NCI-H524 treated with DMSO at 0.1 percent for 48 hours (cell line): ENCODE data around the gene RFESD.
"Not testable (repeated sequence)": the region's sequence is repeated elsewhere in the genome, so short reads cannot be mapped to it uniquely, and the experiment has no call there.

ENCODE experiments used
- DNase-seq: peaks from one replicate; lab custom pipeline; 2025; lab: John Stamatoyannopoulos, UW

Gene RFESD

DNA sequence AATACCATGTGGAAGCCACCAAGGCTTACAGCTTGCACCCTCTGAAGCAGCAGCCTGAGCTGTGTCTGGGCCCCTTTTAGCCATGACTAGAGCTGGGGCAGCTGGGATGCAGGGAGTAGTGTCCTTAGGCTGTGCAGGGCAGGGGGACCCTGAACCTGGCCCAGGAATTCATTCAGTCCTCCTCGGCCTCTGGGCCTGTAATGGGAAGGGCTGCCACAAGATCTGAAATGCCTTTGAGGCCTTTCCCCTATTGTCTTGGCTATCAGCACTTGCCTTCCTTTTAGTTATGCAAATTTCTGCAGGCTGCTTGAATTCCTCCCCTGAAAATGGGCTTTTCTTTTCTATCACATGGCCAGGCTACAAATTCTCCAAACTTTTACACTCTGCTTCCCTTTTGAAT is 17.6 kb upstream of the RFESD start:
- no peak for DNase-seq

DNA sequence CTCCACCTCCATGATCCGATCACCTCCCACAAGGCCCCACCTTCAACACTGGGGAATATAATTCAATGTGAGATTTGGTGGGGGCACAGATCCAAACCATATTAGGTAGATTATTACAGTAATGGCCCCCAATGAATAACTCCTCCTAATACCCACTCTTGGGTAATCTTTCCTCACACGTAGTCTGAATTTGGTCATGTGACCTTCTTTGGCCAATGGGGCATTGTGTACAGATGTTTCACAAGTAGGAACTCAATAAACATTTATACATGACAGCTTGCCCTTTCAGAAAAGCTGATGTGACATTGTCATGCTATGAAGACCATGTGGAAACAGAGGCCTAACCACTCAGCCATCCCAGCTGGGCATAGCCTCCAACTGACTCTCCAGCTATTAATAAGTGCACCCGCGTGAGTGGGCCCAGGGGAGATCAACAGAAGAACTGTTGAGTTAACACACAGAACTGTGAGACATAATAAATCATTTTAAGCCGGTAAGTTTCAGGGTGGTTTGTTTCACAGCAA is 16.1 kb upstream of the RFESD start:
- DNase-seq = no peak

DNA sequence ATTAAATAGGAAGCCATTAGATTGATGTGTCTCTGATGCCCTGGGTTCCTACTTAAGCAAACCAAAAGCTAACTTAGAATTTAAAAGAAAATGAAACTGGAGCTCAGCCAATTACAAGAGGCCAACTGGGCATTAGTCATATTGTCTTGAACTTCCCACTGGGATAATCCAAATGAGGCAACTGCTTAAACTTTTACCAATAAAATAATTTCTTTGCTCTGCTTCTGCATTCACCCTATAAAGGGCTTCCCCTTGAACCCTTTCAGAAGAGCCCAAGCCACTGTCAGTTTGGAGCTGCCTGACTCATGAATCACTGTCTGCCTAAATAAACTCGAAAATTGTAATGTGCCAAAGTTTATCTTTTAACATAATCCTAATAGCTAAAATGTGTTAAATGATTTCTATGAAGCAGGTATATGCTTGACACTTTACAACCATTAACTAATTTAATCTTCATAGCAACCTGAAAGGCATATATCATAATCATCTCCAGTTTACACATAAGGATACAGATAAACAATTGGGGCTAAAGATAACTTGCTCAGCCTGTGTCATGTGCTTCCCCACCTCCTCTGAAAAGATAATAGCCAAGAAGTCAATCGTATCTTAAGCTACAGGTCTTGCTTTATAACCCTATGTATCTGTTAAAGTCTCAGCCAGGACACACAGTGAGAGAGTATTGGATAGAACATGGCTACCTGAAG is 15.2 kb upstream of the RFESD start:
- no peak for DNase-seq

DNA sequence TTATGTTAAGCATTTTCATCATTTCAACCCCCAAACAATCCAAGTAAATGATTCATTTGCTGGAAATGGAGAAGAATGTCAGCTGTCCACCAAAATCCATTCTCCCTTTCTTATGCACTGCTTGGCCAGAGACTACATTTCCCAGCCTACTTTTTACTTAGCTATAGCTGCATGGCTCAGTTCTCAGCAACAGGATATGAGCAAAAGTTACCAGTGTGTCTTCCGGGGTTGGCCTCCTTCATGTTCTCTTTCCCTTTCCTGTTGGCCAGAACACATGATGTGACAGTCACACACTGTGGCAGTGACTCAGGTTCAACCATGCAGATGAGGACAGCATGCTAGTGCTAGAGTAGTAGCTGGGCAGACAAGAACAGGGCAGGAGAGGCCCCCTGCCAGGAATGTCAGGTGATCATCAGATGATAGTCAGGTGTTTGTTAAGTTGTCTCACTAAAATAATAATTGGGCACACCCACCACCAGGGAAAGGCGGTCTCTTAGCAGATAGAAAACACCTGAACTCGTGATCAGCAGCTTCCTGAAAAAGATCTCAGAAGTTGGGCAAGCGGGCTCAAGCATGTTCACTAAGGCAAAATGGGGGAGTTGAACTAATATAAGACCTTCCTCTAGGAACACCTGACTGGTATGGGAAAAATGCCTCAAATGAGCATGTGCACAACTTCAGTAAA is 14.4 kb upstream of the RFESD start:
- DNase-seq = no peak

DNA sequence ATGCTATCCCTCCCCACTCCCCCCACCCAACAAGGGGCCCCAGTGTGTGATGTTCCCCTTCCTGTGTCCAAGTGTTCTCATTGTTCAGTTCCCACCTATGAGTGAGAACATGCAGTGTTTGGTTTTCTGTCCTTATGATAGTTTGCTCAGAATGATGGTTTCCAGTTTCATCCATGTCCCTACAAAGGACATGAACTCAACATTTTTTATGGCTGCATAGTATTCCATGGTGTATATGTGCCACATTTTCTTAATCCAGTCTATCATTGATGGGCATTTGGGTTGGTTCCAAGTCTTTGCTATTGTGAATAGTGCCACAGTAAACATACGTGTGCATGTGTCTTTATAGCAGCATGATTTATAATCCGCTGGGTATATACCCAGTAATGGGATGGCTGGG is 13.6 kb upstream of the RFESD start:
- not testable (repeated sequence) for DNase-seq

DNA sequence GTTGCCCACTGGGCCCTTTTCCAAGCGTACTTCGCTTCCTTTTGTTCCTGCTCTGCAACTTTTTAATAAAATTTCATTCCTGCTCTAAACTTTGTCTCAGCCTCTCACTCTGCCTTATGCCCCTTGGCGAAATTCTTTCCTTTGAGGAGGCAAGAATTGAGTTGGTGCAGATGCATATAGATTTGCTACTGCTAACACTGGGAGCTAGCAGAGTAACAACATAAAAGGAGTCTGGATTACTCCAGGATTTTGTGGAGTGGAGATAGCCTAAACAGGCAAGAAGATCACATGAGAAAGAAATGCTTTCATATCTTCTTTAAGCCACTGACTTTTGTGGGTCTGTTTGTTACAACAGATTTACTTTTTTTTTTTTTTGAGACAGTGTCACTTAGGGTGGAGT is 12.9 kb upstream of the RFESD start:
- DNase-seq = no peak

DNA sequence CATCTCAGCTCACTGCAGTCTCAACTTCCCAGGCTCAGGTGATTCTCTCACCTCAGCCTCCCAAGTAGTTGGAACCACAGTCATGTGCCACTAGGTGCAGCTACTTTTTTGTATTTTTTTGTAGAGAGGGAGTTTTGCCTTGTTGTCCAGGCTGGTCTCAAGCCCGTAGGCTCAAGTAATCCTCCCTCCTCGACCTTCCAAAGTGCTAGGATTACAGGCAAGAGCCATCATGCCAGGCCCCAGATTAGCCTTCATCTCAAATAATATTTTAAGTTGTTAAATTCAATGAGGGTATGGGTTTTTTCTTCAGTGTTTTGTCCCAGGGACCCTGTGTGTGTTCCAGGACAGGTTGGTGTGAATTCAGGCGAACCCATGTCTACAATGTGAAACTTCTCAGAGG is 12.5 kb upstream of the RFESD start:
- DNase-seq = no peak

DNA sequence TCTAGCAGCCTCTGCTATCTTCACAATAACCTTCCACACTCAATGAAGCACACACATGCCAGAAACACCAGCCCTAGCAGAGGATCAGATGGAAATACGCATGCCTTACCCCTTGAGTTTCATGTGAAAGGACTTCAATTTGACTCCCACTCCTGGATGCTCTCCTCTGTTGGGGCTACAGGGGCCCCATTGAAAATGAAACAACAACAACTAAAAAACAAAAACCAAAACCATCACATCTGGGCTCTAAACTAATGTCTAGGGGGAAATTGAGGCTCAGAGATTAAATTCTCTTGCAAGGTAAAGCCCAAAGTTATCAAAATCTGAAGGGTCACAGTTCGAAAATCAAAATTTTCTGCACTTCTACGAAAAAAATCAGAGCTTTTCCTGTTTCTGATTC is 7.9 kb upstream of the RFESD start:
- DNase-seq = no peak

DNA sequence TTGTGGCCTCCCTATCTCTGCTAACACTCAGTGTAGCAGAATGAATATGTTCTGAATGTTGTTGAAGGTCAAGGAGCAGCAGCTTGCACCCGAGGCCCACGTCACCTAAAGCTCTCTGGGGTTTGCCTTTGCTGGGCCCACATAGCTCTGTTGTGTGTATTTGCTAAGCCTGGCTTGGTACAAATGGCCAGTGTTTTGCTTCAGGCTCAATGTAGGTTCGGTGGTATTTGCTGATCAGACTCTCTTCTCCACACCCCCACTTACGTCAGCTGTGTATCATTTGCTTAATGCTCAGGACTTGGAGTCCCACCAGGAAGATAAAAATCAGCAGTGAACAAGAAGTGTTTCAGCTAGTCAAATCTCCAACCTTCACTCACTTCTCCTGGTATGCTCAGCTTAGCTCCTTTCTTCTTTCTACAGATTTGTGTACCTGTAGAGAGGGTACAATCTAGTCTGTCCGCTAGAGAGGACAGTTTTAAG is 4.8 kb upstream of the RFESD start:
- DNase-seq = no peak

DNA sequence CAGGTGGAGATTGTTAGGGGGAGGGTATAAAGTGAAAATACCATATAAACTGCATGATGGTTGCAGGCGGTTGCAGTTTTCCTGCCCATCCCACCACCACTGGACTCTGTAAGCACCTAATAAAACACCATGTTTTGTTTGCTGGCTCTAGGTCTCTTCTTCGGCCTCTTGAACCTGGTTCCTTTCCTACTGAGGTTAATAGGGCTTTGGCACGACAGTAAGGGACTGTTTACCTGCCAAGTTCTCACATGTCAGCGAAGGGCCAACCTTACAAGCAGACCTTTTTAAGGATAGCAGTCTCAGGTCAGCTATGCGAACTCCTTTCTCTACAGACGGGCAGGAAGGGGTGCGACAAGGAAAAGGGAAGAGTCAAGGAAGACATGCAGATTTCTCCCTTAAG is 3.4 kb upstream of the RFESD start:
- no peak for DNase-seq

DNA sequence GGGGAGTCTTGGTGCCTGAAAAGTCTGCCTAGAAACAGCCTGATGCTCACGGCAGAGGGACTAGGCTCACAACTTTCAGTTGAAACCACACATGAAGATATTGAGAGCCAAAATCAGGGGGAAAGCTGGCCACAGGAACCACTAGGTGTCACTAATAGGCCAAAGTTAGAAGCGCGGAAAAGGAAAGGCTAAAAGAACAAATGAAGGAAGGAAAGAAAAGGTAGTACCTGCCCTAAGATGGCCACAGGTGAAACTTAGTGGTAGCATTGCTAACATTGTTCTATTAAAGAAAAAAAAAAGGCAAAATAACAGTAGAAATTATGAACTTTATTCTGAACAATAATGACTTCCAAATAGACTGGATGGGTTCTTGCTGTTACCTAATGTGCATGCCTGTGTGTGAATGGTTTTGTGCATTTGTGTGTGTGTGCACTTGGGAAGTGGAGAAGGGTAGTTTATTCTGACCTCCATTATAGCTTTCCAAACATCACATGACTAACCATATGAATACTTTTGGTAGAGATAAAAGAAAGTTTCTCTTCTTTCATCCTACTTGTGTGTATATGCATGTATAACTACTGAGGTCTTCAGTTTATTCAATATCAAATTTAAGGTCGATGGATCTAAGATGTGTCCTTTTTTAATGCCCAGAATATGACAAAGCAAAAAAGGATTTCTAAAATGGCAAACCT is 2.1 kb upstream of the RFESD start:
- no peak for DNase-seq

DNA sequence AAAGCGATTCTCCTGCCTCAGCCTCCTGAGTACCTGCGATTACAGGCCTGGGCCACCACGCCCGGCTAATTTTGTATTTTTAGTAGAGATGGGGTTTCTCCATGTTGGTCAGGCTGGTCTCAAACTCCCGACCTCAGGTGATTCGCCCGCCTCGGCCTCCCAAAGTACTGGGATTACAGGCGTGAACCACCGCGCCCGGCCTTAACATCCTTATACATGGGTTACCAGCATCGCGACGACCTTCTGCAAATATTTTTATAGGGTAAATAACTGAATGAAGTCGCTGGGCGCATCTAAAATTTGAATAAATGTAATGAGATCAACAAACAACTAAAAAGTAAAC is 380 bp upstream of the RFESD start:
- DNase-seq = not testable (repeated sequence)

DNA sequence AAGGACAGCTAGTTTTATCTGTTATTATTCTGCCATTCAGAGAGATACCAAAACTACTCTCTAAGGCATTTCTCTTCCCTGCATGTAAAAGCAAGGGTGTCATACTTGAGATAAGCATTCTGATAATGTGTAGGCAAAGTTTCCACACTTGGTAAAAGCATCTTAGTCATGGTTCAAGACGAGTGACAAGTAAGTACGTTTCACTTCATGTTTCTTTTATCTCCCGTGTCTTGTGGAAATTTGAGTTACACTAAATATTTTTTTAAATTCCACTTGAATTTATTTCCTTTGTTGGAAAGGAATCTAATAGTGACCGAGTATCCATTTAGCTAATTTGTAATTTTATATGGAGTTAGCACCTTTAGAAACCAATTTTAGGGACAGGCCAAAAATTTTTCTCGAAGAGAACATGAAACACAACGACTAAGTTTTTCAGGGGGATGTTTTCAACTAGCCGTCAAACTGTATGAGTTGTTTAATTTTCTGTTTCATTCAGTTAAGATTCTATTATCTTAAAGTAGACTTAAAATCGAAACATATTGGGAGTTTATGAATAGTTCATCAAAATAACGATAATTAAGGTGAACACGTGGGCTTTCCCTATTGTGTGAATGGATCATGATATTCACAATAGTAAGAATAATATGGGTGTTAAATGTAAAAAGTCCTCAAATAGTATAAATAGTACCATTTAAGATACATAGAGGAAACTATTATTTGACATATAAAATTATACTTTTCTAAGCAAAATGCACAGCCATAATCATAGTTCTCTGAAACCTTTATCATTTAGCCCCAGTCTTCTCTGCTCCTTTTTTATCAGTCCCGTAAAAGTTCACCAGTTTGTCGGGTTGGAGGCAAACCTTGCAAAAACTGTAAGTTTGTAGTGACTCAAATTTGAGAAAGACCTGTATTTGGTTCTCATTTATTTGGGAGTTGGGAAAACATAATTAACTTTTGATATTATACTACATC is 1.6 kb downstream of the RFESD start:
- no peak for DNase-seq

DNA sequence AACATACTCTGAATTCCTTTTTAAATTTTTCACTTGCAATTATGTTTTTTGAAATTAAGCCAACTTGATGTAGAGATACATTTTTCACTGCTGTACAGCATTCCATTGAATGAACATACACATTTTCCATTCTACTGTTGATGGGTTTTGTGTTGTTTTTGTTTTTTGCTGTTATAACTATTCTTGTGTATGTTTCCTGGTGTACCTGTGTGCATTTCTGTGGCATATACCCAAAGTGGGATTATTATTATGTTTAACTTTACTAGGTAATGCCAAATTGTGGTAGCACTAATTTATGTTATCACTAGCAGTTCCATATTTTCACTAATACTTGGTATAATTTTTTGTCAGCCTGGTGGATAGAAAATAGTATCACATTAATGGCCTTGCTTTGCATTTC is 2.7 kb downstream of the RFESD start:
- DNase-seq = no peak

DNA sequence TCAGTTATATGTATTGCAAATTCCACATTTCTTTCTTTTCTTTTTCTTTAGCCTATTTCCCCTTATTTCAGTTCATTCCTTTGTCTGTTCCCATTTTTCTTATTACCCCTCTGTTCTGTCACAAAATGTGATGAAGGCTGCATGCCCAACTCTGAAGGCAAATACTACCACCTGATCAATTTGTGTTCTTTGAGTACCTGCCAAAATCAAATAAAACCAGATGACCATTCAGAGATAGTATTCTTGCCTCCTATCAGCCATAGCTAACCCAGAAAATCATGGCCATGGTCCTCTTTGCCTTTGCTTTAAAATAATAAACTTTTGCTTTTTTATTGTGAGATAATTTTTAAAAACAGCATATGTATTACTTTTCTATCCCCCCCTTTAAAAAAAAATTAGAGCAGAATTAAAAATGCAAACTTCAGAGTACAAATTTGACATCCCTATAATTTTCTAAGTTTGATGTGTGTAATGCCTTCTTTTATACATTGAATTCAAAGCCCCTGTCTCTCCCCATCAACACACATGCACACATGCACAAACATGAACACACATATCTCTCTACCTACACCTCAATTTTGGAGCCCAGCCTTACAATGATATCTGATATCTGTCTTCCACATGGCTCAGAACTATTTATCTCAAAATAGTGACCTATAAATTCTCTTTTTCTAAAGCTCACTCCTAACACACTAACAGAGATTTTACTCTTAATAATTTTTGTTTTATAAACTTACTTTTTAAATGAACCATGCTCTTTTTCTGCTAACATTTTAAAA is 3.5 kb downstream of the RFESD start:
- no peak for DNase-seq

DNA sequence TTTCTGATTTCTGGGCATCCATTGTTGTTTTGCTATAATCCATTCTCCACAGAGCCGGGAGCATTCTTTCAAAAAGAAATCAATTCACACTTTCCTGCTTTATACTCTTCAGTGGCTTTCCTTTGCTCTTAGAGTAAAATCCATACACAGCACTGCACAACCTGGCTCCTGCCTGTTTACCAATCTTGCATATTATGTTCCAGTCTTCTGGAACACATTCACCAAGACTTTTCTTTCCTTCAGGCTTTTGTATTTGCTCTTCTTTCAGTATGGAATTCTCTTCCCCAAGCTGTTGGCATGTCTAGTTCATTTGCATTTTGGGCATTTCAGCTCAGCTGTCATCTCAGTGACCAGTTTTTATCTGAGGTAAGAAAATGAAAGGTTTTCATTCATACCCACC is 6.3 kb downstream of the RFESD start:
- no peak for DNase-seq

DNA sequence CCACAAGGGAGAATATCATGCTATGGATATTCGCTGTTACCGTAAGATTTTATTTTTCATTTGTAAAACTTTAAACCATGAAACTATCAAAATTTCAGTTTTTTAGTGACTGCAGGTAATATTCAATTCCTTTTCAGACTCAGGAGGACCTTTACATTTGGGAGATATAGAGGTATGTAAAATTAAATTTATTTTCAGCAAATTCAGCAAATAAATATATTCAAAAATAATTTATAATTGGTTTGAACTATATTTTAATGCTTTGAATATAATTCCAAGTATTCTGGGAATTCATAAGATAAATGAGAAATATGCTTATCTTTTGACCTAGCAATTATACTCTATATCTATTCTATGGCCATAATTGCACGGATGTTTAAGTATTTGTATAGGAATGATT is 7.6 kb downstream of the RFESD start:
- no peak for DNase-seq

DNA sequence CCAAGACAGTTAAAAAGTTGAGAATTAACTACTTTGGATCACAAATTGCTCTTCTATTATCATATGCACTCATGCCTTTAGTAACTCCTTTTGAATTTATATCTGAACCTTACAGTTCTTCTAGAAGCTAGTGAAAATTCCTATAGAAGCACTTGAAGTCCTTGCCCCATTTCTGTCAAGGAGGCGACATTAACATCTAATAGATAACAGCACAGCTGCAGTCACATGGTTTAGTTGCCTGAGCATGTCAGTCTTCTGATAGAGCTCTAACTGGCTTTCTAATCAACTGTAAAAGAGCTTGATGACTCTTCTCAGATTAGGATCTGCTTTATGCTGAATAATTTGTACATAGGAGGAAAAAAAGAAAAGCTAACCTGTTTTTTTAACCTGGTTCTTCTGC is 9.0 kb downstream of the RFESD start:
- no peak for DNase-seq

DNA sequence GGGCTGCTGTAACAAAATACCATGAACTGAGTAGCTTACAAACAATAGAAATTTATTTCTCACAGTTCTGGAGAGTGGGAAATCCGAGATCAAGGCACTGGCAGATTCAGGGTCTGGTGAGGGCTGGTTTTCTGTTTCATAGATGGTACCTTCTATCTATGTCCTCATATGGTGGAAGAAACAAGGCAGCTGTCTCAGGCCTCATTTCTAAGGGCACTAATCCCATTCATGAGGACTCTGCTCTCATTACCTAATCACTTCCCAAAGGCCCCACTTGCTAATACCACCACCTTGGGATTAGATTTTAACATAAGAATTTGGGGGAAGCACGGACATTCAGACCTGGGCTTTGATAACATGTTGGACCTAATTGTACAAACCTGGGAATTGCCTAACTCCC is 13.5 kb downstream of the RFESD start:
- no peak for DNase-seq

DNA sequence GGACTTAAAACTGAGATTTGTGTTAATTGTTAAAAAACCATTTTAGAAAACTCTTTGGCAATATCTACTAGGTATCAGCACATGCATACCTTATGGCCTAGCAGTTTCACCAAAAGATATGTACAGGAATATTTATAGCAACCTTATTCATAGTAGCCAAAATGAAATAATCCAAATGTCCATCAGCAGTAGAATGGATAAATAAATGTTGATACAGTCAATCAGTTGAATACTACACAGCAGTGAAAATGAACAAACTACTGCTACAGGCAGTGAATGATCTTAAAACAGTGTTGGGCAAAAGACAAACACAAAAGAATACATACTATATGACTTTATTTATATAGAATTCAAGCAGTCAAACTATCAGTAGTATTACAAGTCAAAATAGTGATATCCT is 16.4 kb downstream of the RFESD start:
- no peak for DNase-seq

DNA sequence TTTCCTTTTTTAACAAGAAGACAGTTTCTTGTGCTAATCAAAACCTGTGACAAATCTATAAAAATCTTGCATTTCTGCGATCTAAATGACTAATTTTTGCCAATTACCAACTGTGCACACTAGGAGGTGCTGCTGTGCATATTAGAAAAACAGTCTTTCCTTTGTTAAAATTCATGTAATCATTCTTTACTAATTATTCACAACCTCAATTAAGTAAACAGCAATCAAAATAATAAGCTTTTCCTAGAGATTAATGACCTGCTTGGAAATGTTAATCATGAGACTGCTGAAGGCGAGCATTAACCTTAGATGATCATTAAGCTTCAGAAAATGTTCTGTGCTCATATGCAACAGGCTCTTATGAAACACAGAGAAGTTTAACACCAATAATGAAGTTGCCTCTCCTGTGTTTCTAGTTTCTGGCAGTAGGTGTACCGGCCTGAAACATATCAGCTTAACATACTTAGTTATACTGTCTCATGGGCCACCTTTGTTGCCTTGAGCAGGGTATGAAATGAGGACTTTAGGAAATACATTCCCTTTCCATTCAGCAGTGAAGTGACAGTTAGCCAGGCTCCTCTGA is 17.7 kb downstream of the RFESD start:
- no peak for DNase-seq
